GM21825 (cell line): Measurements from ENCODE around the gene MAFB.
"Not testable (repeated sequence)": the region's sequence is repeated elsewhere in the genome, so short reads cannot be mapped to it uniquely, and the experiment has no call there.

Source experiments
- ATAC-seq: cut with Tn5 transposase; IDR thresholded peaks from one replicate; pipeline ENCODE4 v1.9.1; 2021; ENCODE audit warnings: mild to moderate bottlenecking, moderate library complexity; ENCODE audit not compliant: unreplicated experiment

The MAFB gene

DNA sequence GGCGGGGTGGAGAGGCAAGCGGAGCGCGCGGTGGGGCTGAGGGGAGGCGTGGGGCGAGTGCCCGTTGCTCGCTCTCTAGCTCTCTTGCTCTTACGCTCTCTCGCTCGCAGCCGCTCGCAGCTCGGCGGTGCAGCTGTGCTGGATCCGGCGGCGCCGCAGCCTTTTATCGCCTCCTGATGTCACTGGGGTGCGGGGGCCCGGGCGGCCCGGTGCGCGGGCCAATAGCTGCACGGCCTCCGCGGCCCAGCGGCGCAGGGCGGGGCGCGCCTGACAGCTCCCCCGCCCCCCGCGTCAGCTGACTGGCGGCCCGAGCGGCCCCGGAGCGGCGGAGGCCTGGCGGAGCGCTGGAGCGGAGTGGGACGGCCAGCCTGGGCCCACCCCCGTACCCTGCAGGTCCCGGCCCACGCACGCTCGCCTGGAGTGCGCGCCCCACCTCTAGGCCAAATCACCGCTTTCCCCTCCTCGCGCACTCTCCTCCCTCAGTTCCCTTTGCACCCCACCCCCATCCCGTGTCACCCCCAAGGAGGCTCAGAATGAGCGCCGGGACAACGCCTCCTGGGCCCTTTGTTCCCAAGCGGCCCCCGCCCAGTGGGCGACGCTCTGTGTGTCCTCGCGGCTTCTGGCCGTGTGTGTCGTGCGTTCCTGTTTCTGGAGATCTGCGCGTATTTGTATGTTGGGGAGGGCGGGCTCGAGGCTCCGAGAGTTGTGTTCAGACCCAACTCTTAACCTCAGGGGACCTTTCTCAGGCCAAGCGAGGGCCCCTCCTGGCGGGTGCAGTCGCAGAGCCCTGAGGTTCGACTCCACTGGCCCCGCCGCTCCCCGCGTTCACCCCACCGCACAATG lies at the start of gene MAFB:
MAFB (minus strand) TSS at position 137 of the 843 bp plus-strand sequence. CDS start 386 bp downstream, outside the sequence.
- ATAC-seq = peak; percentile 38

- not testable (repeated sequence) for ATAC-seq
These were observed 47.4 kb upstream of the MAFB start for GRCh38 chr20:40736468-40736867.

- ATAC-seq = no peak
These were observed 40.0 kb upstream of the MAFB start for GRCh38 chr20:40728996-40729395.

GRCh38 chr20:40728470-40728869 lies 39.4 kb upstream of the MAFB start:
- ATAC-seq = no peak

DNA sequence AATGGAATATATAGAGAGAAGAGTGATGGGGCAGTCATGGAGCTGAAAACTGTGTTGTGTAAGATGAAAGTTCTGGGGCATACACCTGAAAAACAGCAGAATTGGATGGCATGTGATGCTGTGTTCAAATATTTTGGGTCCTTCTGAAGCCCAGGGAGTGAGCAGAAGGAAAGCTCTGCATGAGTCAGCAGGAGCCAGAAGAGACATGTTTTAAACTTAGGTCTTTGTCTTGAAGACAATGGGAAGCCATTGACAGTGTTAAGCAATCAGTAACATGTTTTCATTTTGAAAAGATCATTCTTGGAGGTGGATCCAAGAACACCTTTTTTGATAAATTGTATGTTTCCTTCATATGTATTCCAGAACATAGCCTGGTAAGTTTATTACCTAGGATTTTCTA lies 38.9 kb upstream of the MAFB start:
- no peak for ATAC-seq

DNA sequence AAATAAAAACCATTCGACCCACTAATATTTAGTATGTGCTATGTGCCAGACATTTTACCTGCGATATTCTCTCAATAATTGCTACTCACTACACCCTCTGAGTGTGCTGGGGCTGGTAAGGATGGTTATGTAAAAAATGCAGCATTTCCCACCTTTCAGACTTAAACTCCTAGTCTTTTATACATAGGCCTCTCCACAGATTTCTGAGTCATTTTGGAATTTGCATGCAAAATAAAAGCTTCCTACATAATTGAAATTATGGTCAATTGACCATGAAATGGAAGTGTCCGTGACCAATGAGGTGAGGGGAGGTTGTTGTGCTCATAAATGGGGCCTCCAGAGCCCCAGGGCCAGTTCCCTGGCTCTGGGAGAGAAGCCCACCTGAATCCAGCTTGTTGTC lies 37.7 kb upstream of the MAFB start:
- no peak for ATAC-seq

DNA sequence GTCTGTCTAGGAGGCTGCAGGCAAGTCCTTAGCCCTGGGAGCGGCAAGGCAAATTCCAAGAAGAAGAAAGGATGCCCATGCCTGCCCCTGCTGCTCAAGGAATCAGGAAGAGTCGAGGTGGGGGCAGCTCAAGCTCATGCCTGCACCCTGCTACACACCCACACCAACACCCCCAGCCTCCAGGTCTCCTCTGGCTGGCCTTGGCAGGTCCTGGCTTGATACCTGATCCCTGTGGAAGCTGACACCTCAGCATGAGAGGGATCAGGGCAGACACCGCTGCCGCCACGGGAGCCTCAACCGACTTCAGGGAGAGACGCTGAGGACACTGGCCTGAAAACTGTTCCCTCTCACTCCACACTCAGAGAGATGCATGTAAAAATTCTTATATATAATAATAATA lies 35.5 kb upstream of the MAFB start:
- no peak for ATAC-seq

GRCh38 chr20:40720826-40721225 lies 31.8 kb upstream of the MAFB start:
- ATAC-seq = no peak

- no peak for ATAC-seq
These were observed 31.1 kb upstream of the MAFB start for GRCh38 chr20:40720099-40720498.

- ATAC-seq = no peak
These were observed 30.1 kb upstream of the MAFB start for GRCh38 chr20:40718982-40719729.

DNA sequence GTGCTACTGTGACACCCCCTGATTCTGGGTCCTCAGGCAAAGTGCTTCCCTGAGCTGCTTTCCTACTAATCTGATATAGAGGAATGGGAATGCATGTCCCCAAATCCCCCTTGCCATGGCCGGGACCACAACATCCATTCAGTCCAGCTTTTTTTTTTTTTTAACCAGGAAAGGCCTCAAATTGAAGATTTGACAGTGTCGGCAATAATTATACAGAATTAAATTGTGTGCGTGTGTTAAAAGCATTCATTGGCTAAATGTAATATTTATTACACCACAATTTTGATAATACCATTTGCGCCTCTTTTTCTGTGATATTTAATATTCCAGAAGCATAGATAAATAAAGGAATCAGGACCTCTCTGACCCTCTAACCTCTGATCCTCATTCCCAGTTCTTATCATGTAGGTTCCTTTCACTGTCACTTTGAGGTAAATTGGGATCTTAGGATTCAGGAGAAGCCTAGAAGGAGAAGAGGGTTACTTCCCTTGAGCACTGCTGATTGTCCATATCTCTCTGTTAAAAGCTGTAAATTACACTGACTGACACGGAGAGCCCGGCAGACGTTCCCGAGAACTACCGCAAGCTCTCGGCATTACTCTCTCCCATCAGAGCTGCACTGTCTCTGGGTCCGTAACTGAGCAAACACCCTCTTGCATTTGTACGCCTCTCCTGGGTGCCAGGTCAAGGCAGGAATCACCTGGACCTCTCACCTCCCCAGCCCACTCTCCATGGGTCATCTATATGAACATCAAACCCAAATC lies 29.4 kb upstream of the MAFB start:
- ATAC-seq = no peak

DNA sequence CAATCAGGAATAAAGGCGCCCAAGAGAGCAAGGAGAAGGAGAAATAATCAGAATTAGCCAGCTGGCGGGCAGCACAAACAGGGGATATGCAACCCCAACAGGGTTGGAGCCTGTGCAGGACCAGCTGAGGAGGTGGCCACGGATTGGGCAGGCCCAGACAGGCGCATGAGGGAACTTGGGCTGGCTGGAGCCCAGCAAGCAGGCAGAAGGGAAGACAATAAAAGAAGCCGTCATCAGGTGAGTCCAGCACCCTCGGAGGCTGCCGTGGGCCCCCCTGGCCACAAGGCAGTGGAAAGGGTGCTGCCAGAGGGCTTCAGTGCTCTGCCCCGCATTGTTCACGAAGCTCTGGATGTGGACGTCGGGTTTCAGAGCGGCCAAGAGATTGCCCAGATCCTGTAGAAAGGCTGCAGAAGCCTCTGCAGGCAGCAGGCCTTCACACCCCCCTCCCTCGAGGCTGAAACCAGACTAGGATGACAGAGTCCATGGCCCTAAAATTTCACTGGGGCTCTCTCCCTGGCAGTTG lies 28.4 kb upstream of the MAFB start:
- ATAC-seq = no peak

- no peak for ATAC-seq
These were observed 26.5 kb upstream of the MAFB start for GRCh38 chr20:40715491-40715890.

DNA sequence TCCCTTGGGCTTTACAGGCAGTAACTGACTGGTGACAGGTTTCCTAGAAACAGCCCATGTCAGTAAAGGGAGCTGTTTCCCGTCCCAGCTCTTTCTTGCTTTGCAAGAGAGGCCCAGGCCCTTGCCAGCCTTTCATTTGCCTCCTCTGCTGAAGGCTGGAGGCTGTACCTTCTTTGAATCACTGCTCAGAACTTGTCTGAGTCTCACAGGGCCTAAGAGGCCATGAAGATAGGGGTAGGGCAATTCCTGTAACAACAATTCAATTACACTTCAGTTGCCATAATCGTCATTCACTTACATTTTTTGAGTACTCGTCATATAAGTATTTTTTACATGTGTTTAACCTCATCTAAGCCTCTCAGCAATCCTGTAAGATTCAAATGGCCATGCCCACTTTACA lies 25.9 kb upstream of the MAFB start:
- ATAC-seq = no peak

- no peak for ATAC-seq
These were observed 25.1 kb upstream of the MAFB start for GRCh38 chr20:40714109-40714508.

DNA sequence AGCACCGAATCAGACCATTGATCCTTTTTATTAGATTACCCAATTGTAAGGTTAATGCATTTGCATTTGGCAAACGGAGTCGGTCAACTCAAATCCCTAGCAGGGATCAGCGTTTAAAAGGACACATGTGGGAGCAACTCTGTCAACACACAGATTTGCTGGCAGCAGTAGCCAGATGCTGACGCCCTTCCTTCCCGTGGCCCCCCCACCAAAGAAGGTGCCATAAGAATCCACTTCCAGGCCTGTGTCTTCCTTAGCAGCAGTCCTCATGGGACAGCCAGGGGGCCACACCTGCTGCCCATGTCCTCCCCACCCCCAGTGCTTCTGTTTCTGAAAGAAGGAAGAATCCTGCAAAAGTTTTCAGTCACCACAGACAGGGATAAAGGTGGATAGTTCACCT lies 24.5 kb upstream of the MAFB start:
- ATAC-seq = no peak

DNA sequence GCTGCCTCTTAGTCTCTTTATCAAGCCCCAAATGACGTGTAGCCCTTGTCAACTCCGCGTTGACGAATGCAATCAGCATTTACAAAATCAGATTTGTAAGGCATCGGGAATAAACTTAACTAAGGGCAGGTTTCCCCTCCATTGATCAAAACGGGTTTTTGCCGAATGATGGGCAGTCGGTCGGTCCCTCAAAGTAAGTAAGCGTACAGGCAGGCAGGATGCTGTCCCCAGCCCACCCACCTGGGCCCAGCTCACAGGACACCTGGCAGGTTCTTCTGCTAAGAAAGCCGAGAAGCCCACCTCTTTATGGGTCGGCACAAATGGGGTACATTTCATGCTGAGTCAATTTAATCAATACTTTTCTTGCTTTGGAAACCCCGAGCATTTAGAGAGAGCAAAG lies 22.0 kb upstream of the MAFB start:
- no peak for ATAC-seq

DNA sequence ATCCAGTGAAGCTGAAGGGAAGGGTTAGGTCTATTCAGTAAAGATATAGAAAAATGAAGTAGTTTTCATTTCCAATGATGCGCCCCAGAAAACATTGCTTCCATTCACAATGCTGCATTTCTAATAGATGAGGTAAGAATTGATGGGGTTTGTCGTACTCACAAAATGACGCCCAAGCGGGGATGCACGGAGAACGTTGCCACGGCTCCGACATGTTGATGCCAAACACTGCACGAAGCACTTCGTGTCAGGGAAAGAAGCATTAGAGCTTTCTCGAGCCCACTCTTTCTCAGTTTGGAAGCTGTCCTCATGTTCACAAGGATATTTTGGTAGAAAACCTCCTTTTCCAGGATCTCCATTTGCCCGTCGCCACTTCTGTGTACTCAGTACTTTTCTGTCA lies 21.6 kb upstream of the MAFB start:
- no peak for ATAC-seq

- no peak for ATAC-seq
These were observed 18.0 kb upstream of the MAFB start for GRCh38 chr20:40706977-40707582.

- ATAC-seq = no peak
These were observed 16.4 kb upstream of the MAFB start for GRCh38 chr20:40705413-40705812.

DNA sequence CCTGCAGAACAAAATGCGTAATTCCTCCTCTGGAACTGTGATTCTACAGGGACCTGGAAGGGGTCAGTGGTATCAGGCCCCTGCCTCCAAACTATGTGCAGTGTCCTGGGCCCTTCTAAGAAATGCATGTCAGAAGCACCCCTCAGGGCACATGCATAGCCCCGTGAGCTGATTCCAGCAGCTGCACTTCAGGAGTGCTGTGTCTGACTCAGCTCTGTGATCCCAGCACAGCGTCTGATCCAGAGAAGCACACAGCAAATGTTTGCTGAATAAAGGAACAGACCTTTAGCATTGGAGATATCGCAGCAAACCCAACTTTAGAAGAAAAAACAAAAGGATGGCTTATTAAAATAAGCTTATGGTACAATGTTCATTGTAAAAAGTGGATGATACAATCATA lies 15.8 kb upstream of the MAFB start:
- ATAC-seq = no peak
